ENCODE data around the gene ERBB4. TPM values are rescaled to one million over a fixed set of nuclear protein-coding genes. Genes with fewer than 3 reads are reported as not detected.
"Not testable (repeated sequence)": the region's sequence is repeated elsewhere in the genome, so short reads cannot be mapped to it uniquely, and the experiment has no call there.

Gene ERBB4
- total RNA-seq, 1 donor from 2014 or later = 2.8 TPM

DNA sequence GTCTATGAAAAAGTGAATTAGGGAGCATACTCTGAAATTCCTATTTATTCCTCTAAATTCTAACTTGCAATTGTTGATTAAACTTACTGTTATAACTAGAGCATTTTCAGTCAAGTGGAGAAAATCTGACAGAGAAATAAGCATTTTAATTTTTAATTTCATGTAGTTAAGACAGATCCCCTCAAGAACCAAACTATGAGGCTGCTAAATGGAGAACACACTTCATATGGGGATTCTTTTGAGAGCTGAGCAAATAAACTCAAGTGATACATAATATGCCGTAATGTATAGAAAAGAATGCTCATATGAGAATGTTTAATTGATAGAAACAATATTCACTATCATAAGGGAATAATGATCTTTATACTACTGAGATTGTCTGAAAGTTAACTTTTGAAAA, 340.8 kb downstream of the ERBB4 start:
- TF ChIP-seq CTCF (IDR thresholded peaks at IDR 0.05) = no peak
- Mint-ChIP-seq H3K4me3 (ENCODE audit: unreplicated experiment) (no peak overlapping the region), H3K9me3 (ENCODE audit: unreplicated experiment) (no peaks in the 10 kb centered on the region), H3K27me3 (ENCODE audit: unreplicated experiment) (no peaks in the 10 kb centered on the region), H3K36me3 (ENCODE audit: unreplicated experiment) (no peaks in the 10 kb centered on the region), H3K4me1 (ENCODE audit: unreplicated experiment) (no peaks in the 10 kb centered on the region), H3K27ac (ENCODE audit: unreplicated experiment) (no peak overlapping the region)
- no peak for DNase-seq (ENCODE audit: extremely low spot score, unreplicated experiment)

DNA sequence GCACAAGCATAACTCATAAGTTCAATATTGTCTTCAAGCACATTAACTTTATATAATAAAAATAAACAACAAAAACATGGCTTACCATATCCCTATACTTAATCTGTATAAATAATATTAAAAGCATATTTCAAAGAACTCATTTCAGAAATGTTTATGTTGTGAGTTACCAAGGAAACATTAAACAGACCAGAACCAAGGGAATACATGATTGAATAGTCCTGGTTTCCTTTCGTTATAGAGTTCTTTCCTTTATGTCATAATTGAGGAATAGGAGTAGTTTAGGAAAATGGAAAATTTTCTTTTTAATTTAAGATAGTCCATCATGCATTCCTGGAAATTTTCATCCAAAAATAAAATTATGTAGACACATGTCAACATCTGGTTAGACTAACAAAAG, 343.0 kb downstream of the ERBB4 start:
- H3K4me1 Mint-ChIP-seq (ENCODE audit: unreplicated experiment) = no peaks in the 10 kb centered on the region
- DNase-seq (ENCODE audit: extremely low spot score, unreplicated experiment) = no peak
- H3K27ac Mint-ChIP-seq (ENCODE audit: unreplicated experiment) = no peak overlapping the region
- no peak overlapping the region for H3K4me3 Mint-ChIP-seq (ENCODE audit: unreplicated experiment)
- H3K27me3 Mint-ChIP-seq (ENCODE audit: unreplicated experiment) = no peaks in the 10 kb centered on the region
- H3K9me3 Mint-ChIP-seq (ENCODE audit: unreplicated experiment) = no peaks in the 10 kb centered on the region
- TF ChIP-seq CTCF (IDR thresholded peaks at IDR 0.05) = no peak
- H3K36me3 Mint-ChIP-seq (ENCODE audit: unreplicated experiment) = no peaks in the 10 kb centered on the region

- Mint-ChIP-seq H3K36me3 (ENCODE audit: unreplicated experiment) (no peaks in the 10 kb centered on the region), H3K9me3 (ENCODE audit: unreplicated experiment) (no peaks in the 10 kb centered on the region), H3K27ac (ENCODE audit: unreplicated experiment) (no peak overlapping the region), H3K27me3 (ENCODE audit: unreplicated experiment) (no peaks in the 10 kb centered on the region), H3K4me3 (ENCODE audit: unreplicated experiment) (no peak overlapping the region), H3K4me1 (ENCODE audit: unreplicated experiment) (no peaks in the 10 kb centered on the region)
- DNase-seq (ENCODE audit: extremely low spot score, unreplicated experiment) = no peak
- TF ChIP-seq CTCF (IDR thresholded peaks at IDR 0.05) = no peak
Observed at GRCh38 chr2:212194396-212194795, 344.2 kb downstream of the ERBB4 start.

- no peak overlapping the region for H3K27ac Mint-ChIP-seq (ENCODE audit: unreplicated experiment)
- no peaks in the 10 kb centered on the region for H3K36me3 Mint-ChIP-seq (ENCODE audit: unreplicated experiment)
- no peaks in the 10 kb centered on the region for H3K27me3 Mint-ChIP-seq (ENCODE audit: unreplicated experiment)
- H3K9me3 Mint-ChIP-seq (ENCODE audit: unreplicated experiment) = no peaks in the 10 kb centered on the region
- H3K4me1 Mint-ChIP-seq (ENCODE audit: unreplicated experiment) = no peaks in the 10 kb centered on the region
- H3K4me3 Mint-ChIP-seq (ENCODE audit: unreplicated experiment) = no peak overlapping the region
- TF ChIP-seq CTCF (IDR thresholded peaks at IDR 0.05) = no peak
- no peak for DNase-seq (ENCODE audit: extremely low spot score, unreplicated experiment)
Observed at GRCh38 chr2:212193803-212194202, 344.8 kb downstream of the ERBB4 start.

GRCh38 chr2:212193056-212193455, 345.5 kb downstream of the ERBB4 start:
- H3K27ac Mint-ChIP-seq (ENCODE audit: unreplicated experiment) = no peak overlapping the region
- no peaks in the 10 kb centered on the region for H3K36me3 Mint-ChIP-seq (ENCODE audit: unreplicated experiment)
- H3K9me3 Mint-ChIP-seq (ENCODE audit: unreplicated experiment) = no peaks in the 10 kb centered on the region
- TF ChIP-seq CTCF (IDR thresholded peaks at IDR 0.05) = no peak
- no peaks in the 10 kb centered on the region for H3K27me3 Mint-ChIP-seq (ENCODE audit: unreplicated experiment)
- H3K4me3 Mint-ChIP-seq (ENCODE audit: unreplicated experiment) = no peak overlapping the region
- no peak for DNase-seq (ENCODE audit: extremely low spot score, unreplicated experiment)
- no peaks in the 10 kb centered on the region for H3K4me1 Mint-ChIP-seq (ENCODE audit: unreplicated experiment)

DNA sequence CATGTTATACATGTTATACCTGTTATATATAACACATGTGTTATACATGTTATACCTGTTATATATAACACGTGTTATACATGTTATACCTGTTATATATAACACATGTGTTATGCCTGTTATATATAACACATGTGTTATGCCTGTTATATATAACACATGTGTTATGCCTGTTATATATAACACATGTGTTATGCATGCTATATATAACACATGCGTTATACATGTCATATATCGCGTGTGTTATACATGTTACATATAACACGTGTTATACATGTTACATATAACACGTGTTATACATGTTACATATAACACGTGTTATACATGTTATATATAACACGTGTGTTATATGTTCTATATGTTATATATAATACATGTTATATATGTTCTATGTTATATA, 347.2 kb downstream of the ERBB4 start:
- H3K4me1 Mint-ChIP-seq (ENCODE audit: unreplicated experiment); H3K36me3 Mint-ChIP-seq (ENCODE audit: unreplicated experiment); H3K4me3 Mint-ChIP-seq (ENCODE audit: unreplicated experiment); DNase-seq (ENCODE audit: extremely low spot score, unreplicated experiment); H3K27ac Mint-ChIP-seq (ENCODE audit: unreplicated experiment); H3K9me3 Mint-ChIP-seq (ENCODE audit: unreplicated experiment); H3K27me3 Mint-ChIP-seq (ENCODE audit: unreplicated experiment): not testable (repeated sequence)
